Trophoblast cell (in vitro differentiated cells and primary cell): ENCODE measurements around the gene PCNX4.

Experiments
- DNase-seq, 2 donors: peaks; one replicate each; pipeline ENCODE4 v3.0.0-alpha.2; 2016
- H2AFZ ChIP-seq: 2 replicates; pipeline ENCODE4 v1.6.1; 2013; ENCODE audit warnings: low read length, moderate library complexity, mild to moderate bottlenecking; ENCODE audit not compliant: insufficient read depth, poor library complexity
- H2AK5ac ChIP-seq: 2 replicates; pipeline ENCODE4 v1.6.1; 2013; ENCODE audit warnings: mild to moderate bottlenecking, low read length
- H2BK120ac ChIP-seq: 2 replicates; pipeline ENCODE4 v1.6.1; 2013; ENCODE audit warnings: low read length, mild to moderate bottlenecking, moderate library complexity; ENCODE audit not compliant: insufficient read depth, poor library complexity
- H2BK12ac ChIP-seq: 2 replicates; pipeline ENCODE4 v1.6.1; 2013; ENCODE audit warnings: mild to moderate bottlenecking, low read length, moderate library complexity
- H2BK5ac ChIP-seq: 2 replicates; pipeline ENCODE4 v1.6.1; 2013; ENCODE audit warnings: low read length, low read depth, moderate library complexity, mild to moderate bottlenecking; ENCODE audit not compliant: poor library complexity
- H3K14ac ChIP-seq: 2 replicates; pipeline ENCODE4 v1.6.1; 2013; ENCODE audit warnings: mild to moderate bottlenecking, low read length
- H3K18ac ChIP-seq: 2 replicates; pipeline ENCODE4 v1.6.1; 2013; ENCODE audit warnings: mild to moderate bottlenecking, low read length
- H3K23ac ChIP-seq: 2 replicates; pipeline ENCODE4 v1.6.1; 2013; ENCODE audit warnings: low read length
- H3K27ac ChIP-seq: 2 replicates; pipeline ENCODE4 v1.5.1; 2013; ENCODE audit warnings: low read depth, mild to moderate bottlenecking, inconsistent platforms, low read length, moderate library complexity
- H3K27me3 ChIP-seq: 2 replicates; pipeline ENCODE4 v1.6.1; 2013; ENCODE audit warnings: inconsistent platforms, mild to moderate bottlenecking, low read length, moderate library complexity; ENCODE audit not compliant: insufficient read depth
- H3K36me3 ChIP-seq, 2 experiments: 1 replicate in 1 of 2; 2 replicates in 1 of 2; pipeline ENCODE4 v1.6.1; 2013; ENCODE audit warnings: low read length in 2 of 2, mild to moderate bottlenecking in 2 of 2, moderate library complexity in 1 of 2; ENCODE audit not compliant: insufficient read depth in 2 of 2, control insufficient read depth in 1 of 2
- H3K4ac ChIP-seq: 2 replicates; pipeline ENCODE4 v1.6.1; 2013; ENCODE audit warnings: low read depth, mild to moderate bottlenecking, low read length, moderate library complexity
- H3K4me1 ChIP-seq, 2 experiments: 1 replicate in 1 of 2; 2 replicates in 1 of 2; pipeline ENCODE4 v1.6.1; 2013; ENCODE audit warnings: low read length in 2 of 2, mild to moderate bottlenecking in 2 of 2, moderate library complexity in 1 of 2; ENCODE audit not compliant: insufficient read depth in 2 of 2, control insufficient read depth in 1 of 2
- H3K4me2 ChIP-seq: 2 replicates; pipeline ENCODE4 v1.6.1; 2013; ENCODE audit warnings: inconsistent platforms, mild to moderate bottlenecking, low read length, moderate library complexity
- H3K4me3 ChIP-seq: 2 replicates; pipeline ENCODE4 v1.5.1; 2013; ENCODE audit warnings: mild to moderate bottlenecking, low read depth, low read length, inconsistent platforms
- H3K79me1 ChIP-seq: one replicate; pipeline ENCODE4 v1.6.1; 2013; ENCODE audit warnings: low read length
- H3K79me2 ChIP-seq: 2 replicates; pipeline ENCODE4 v1.6.1; 2013; ENCODE audit warnings: low read length, mild to moderate bottlenecking; ENCODE audit not compliant: control insufficient read depth, insufficient read depth, poor library complexity
- H3K9ac ChIP-seq: 2 replicates; pipeline ENCODE4 v1.6.1; 2013; ENCODE audit warnings: mild to moderate bottlenecking, low read length
- H3K9me3 ChIP-seq: 2 replicates; pipeline ENCODE4 v1.6.1; 2013; ENCODE audit warnings: low read depth, mild to moderate bottlenecking, control low read depth, inconsistent platforms, low read length; ENCODE audit not compliant: insufficient read depth
- H4K12ac ChIP-seq: 2 replicates; pipeline ENCODE4 v1.6.1; 2013; ENCODE audit warnings: low read depth, mild to moderate bottlenecking, low read length, moderate library complexity
- H4K8ac ChIP-seq: 2 replicates; pipeline ENCODE4 v1.6.1; 2013; ENCODE audit warnings: low read depth, mild to moderate bottlenecking, low read length, moderate library complexity
- H4K91ac ChIP-seq: one replicate; pipeline ENCODE4 v1.6.1; 2013; ENCODE audit warnings: low read depth, mild to moderate bottlenecking, low read length, moderate library complexity
- WGBS: extraction: QIAGEN DNeasy Blood & Tissue Kit; methylation state at CpG from one replicate; pipeline ENCODE4 v1.1.7; 2013; ENCODE audit warnings: missing lambda C conversion rate; ENCODE audit not compliant: insufficient read length, insufficient coverage; ENCODE audit errors: extremely low coverage; 5-methylcytosine and 5-hydroxymethylcytosine counted together

Gene PCNX4

GRCh38 chr14:60174352-60175254 lies 82.9 kb downstream of the PCNX4 start:
- Histone ChIP-seq H3K36me3 (no peaks in the 10 kb centered on the region), H3K27me3 (no peaks in the 10 kb centered on the region), H4K91ac (no peak overlapping the region), H3K18ac (no peak overlapping the region), H2BK120ac (no peak overlapping the region), H3K4me2 (no peak overlapping the region), H2AK5ac (no peak overlapping the region), H4K8ac (no peak overlapping the region), H2BK12ac (no peak overlapping the region), H2AFZ (no peak overlapping the region), H2BK5ac (no peak overlapping the region), H3K4ac (no peak overlapping the region), H3K79me1 (no peaks in the 10 kb centered on the region), H3K4me3 (no peak overlapping the region), H3K27ac (no peak overlapping the region), H3K4me1 (no peaks in the 10 kb centered on the region), H3K23ac (no peak overlapping the region), H3K9me3 (no peaks in the 10 kb centered on the region), H3K14ac (no peak overlapping the region), H3K9ac (no peak overlapping the region), H4K12ac (no peak overlapping the region), H3K79me2 (no peaks in the 10 kb centered on the region)
- no peak for DNase-seq
- WGBS, result no CpG with 5 or more reads among the region's 11 CpGs

- peak; percentile 75 to 76 for DNase-seq
- Histone ChIP-seq H4K91ac (no peak overlapping the region), H3K4me3 (no peak overlapping the region), H3K9me3 (no peaks in the 10 kb centered on the region), H2BK5ac (no peak overlapping the region), H3K36me3 (no peaks in the 10 kb centered on the region), H3K9ac (no peak overlapping the region), H3K18ac (no peak overlapping the region), H3K4ac (no peak overlapping the region), H3K4me1 (no peaks in the 10 kb centered on the region), H3K27me3 (no peaks in the 10 kb centered on the region), H4K8ac (no peak overlapping the region), H3K14ac (no peak overlapping the region), H3K27ac (no peak overlapping the region), H2BK120ac (no peak overlapping the region), H2AFZ (no peak overlapping the region), H2AK5ac (no peak overlapping the region), H3K4me2 (no peak overlapping the region), H3K79me1 (no peaks in the 10 kb centered on the region), H2BK12ac (no peak overlapping the region), H4K12ac (no peak overlapping the region), H3K79me2 (no peaks in the 10 kb centered on the region), H3K23ac (no peak overlapping the region)
- WGBS, result no CpG with 5 or more reads among the region's 2 CpGs
Measured at GRCh38 chr14:60175255-60175902, 83.7 kb downstream of the PCNX4 start.

- H3K4ac ChIP-seq, result no peak overlapping the region
- H3K79me1 ChIP-seq, result no peaks in the 10 kb centered on the region
- H3K23ac ChIP-seq, result no peak overlapping the region
- H2AFZ ChIP-seq, result no peak overlapping the region
- DNase-seq, result no peak
- H3K36me3 ChIP-seq, result no peaks in the 10 kb centered on the region
- WGBS, result no CpG with 5 or more reads among the region's 1 CpG
- no peak overlapping the region for H3K4me3 ChIP-seq
- H4K91ac ChIP-seq, result no peak overlapping the region
- H2AK5ac ChIP-seq, result no peak overlapping the region
- no peak overlapping the region for H3K9ac ChIP-seq
- no peaks in the 10 kb centered on the region for H3K79me2 ChIP-seq
- H3K4me1 ChIP-seq, result no peaks in the 10 kb centered on the region
- H3K27me3 ChIP-seq, result no peaks in the 10 kb centered on the region
- H4K8ac ChIP-seq, result no peak overlapping the region
- no peak overlapping the region for H2BK120ac ChIP-seq
- H4K12ac ChIP-seq, result no peak overlapping the region
- H2BK12ac ChIP-seq, result no peak overlapping the region
- H3K4me2 ChIP-seq, result no peak overlapping the region
- H3K18ac ChIP-seq, result no peak overlapping the region
- no peak overlapping the region for H3K27ac ChIP-seq
- H3K9me3 ChIP-seq, result no peaks in the 10 kb centered on the region
- H3K14ac ChIP-seq, result no peak overlapping the region
- no peak overlapping the region for H2BK5ac ChIP-seq
Measured at GRCh38 chr14:60178164-60178563, 86.4 kb downstream of the PCNX4 start.

- H2BK5ac ChIP-seq, result no peak overlapping the region
- H3K14ac ChIP-seq, result no peak overlapping the region
- no peak overlapping the region for H3K4ac ChIP-seq
- H2BK12ac ChIP-seq, result no peak overlapping the region
- H3K27me3 ChIP-seq, result no peaks in the 10 kb centered on the region
- no peak overlapping the region for H3K18ac ChIP-seq
- H3K79me1 ChIP-seq, result no peaks in the 10 kb centered on the region
- no peak overlapping the region for H2AFZ ChIP-seq
- no peak overlapping the region for H4K12ac ChIP-seq
- WGBS, result no CpG with 5 or more reads among the region's 1 CpG
- H3K27ac ChIP-seq, result no peak overlapping the region
- H3K9me3 ChIP-seq, result no peaks in the 10 kb centered on the region
- no peaks in the 10 kb centered on the region for H3K4me1 ChIP-seq
- H3K36me3 ChIP-seq, result no peaks in the 10 kb centered on the region
- H3K9ac ChIP-seq, result no peak overlapping the region
- H4K8ac ChIP-seq, result no peak overlapping the region
- H2AK5ac ChIP-seq, result no peak overlapping the region
- DNase-seq, result no peak
- no peak overlapping the region for H3K4me3 ChIP-seq
- no peaks in the 10 kb centered on the region for H3K79me2 ChIP-seq
- no peak overlapping the region for H3K23ac ChIP-seq
- no peak overlapping the region for H2BK120ac ChIP-seq
- H4K91ac ChIP-seq, result no peak overlapping the region
- H3K4me2 ChIP-seq, result no peak overlapping the region
Measured at GRCh38 chr14:60178820-60179219, 87.1 kb downstream of the PCNX4 start.
